ENCODE measurements around the gene FBXW2. TPM values are rescaled to one million over a fixed set of nuclear protein-coding genes. Genes with fewer than 3 reads are reported as not detected.
A peak's percentile ranks its signal among the peaks of the same experiment; 100 is the strongest.

The FBXW2 gene
- total and polyA plus RNA-seq, 10 of the 15 experiments (the other 5 are each of a cell fraction or from before 2014, with no cell fraction given) = 2.9 to 56.9 (median 39.1) TPM

- no peak for ATAC-seq
- SMC1A ChIA-PET (ENCODE audit: uncharacterized antibody, unreplicated experiment) = interaction anchor here (1.2 kb wide), 1 partner anchor 59 kb away, joined by 3 read pairs; no protein-coding TSS in a partner anchor
- H3K9me3 ChIP-seq (replicated peaks; ENCODE audit: control insufficient read depth, insufficient read depth, low read length) = no peaks in the 10 kb centered on the region
- H3K27ac ChIP-seq (ENCODE audit: control insufficient read depth, insufficient read depth) = no peak overlapping the region
- TF ChIP-seq KAT2A (conservative IDR thresholded peaks at IDR 0.05; ENCODE audit: control insufficient read depth, low read depth, low read length) = no peak
- TF ChIP-seq RAD51 (IDR thresholded peaks at IDR 0.05) = no peak
- TF ChIP-seq CHD4 (IDR thresholded peaks at IDR 0.05) = no peak
- H3K4me1 ChIP-seq (ENCODE audit: control insufficient read depth, insufficient read depth, low read length) = peaks cover 15% of the 10 kb centered on the region
- intact Hi-C loops (cut with micrococcal nuclease; ENCODE audit: unreplicated experiment) (loop anchor here (5.0 kb wide), 1 partner anchor 95 kb away; no protein-coding TSS in a partner anchor), in situ Hi-C loops (cut with MboI) (no loop called here)
- no peaks in the 10 kb centered on the region for H4K20me1 ChIP-seq (ENCODE audit: control insufficient read depth, insufficient read depth)
- no peak for FAIRE-seq
- 9% methylated on average over 4 of the region's 4 CpGs for WGBS (ENCODE audit: insufficient coverage, insufficient replicate concordance, low lambda C conversion rate, missing lambda C conversion rate)
- peak overlapping the region; percentile 77 for H3K4me2 ChIP-seq (ENCODE audit: control insufficient read depth, insufficient read depth)
- H3K36me3 ChIP-seq (ENCODE audit: control insufficient read depth in 2 of 2, insufficient read depth in 2 of 2, low read length in 1 of 2) = no peaks in the 10 kb centered on the region
- peak overlapping the region; percentile 80; the same call in 1 of the 2 replicates for H3K4me3 ChIP-seq
- H3K27me3 ChIP-seq (replicated peaks in 1 of 2; ENCODE audit: control insufficient read depth in 2 of 2, insufficient read depth in 2 of 2, low read length in 1 of 2) = no peaks in the 10 kb centered on the region
- BruUV-seq (replicated peaks) = no TSS peak
- no peaks in the 10 kb centered on the region; the same call in 1 of the 2 replicates for H3K79me2 ChIP-seq (ENCODE audit: control insufficient read depth, insufficient read depth, low read length)
- POLR2A ChIA-PET = no interaction called here
- peak overlapping the region; percentile 9 for H2AFZ ChIP-seq (ENCODE audit: control insufficient read depth, low read depth, low read length)
- RAD21 ChIA-PET (ENCODE audit: unreplicated experiment) = no interaction called here
- DNase-seq (ENCODE audit: low read depth, low spot score) = no peak
- H3K9ac ChIP-seq (ENCODE audit: control insufficient read depth, insufficient read depth, low read length) = peak overlapping the region; percentile 9; the same call in 1 of the 2 replicates
- CTCF ChIA-PET = interaction anchor here (1.5 kb wide), 1 partner anchor 347 kb away, joined by 3 read pairs; no protein-coding TSS in a partner anchor
Observed at GRCh38 chr9:120712539-120713031, 80.6 kb downstream of the FBXW2 start.

- 8% methylated on average over 5 of the region's 5 CpGs for WGBS (ENCODE audit: insufficient coverage, insufficient replicate concordance, low lambda C conversion rate, missing lambda C conversion rate)
- Histone ChIP-seq H3K27me3 (replicated peaks in 1 of 2; ENCODE audit: control insufficient read depth in 2 of 2, insufficient read depth in 2 of 2, low read length in 1 of 2) (no peaks in the 10 kb centered on the region), H3K36me3 (ENCODE audit: control insufficient read depth in 2 of 2, insufficient read depth in 2 of 2, low read length in 1 of 2) (no peaks in the 10 kb centered on the region), H3K4me2 (ENCODE audit: control insufficient read depth, insufficient read depth) (peak overlapping the region; percentile 77), H2AFZ (ENCODE audit: control insufficient read depth, low read depth, low read length) (no peak overlapping the region; the same call in 1 of the 2 replicates), H3K79me2 (ENCODE audit: control insufficient read depth, insufficient read depth, low read length) (no peaks in the 10 kb centered on the region; the same call in 1 of the 2 replicates), H3K4me1 (ENCODE audit: control insufficient read depth, insufficient read depth, low read length) (peaks cover 15% of the 10 kb centered on the region), H3K9me3 (replicated peaks; ENCODE audit: control insufficient read depth, insufficient read depth, low read length) (no peaks in the 10 kb centered on the region), H3K27ac (ENCODE audit: control insufficient read depth, insufficient read depth) (peak overlapping the region; percentile 11; the same call in 1 of the 2 replicates), H3K4me3 (peak overlapping the region; percentile 80; the same call in 1 of the 2 replicates), H3K9ac (ENCODE audit: control insufficient read depth, insufficient read depth, low read length) (peak overlapping the region; percentile 9; the same call in 1 of the 2 replicates), H4K20me1 (ENCODE audit: control insufficient read depth, insufficient read depth) (no peaks in the 10 kb centered on the region)
- ATAC-seq = no peak
- SMC1A ChIA-PET (ENCODE audit: uncharacterized antibody, unreplicated experiment) = interaction anchor here (1.2 kb wide), 1 partner anchor 58 kb away, joined by 3 read pairs; no protein-coding TSS in a partner anchor
- BruUV-seq (replicated peaks) = no TSS peak
- in situ Hi-C loops (cut with MboI) = no loop called here
- FAIRE-seq = no peak
- RAD21 ChIA-PET (ENCODE audit: unreplicated experiment) = no interaction called here
- DNase-seq (ENCODE audit: low read depth, low spot score) = no peak
- POLR2A ChIA-PET = no interaction called here
- intact Hi-C loops (cut with micrococcal nuclease; ENCODE audit: unreplicated experiment) = loop anchor here (5.0 kb wide), 1 partner anchor 95 kb away; no protein-coding TSS in a partner anchor
- CTCF ChIA-PET = interaction anchor here (1.5 kb wide), 1 partner anchor 348 kb away, joined by 3 read pairs; no protein-coding TSS in a partner anchor
- TF ChIP-seq ZBED1 (IDR thresholded peaks at IDR 0.05; ENCODE audit: borderline replicate concordance) = no peak
- TF ChIP-seq NKRF (conservative IDR thresholded peaks at IDR 0.05) = no peak
- TF ChIP-seq E2F8 (IDR thresholded peaks at IDR 0.05; ENCODE audit: low read depth, partially characterized antibody) = no peak
- no peak for TF ChIP-seq MTA3 (IDR thresholded peaks at IDR 0.05; ENCODE audit: borderline replicate concordance, low read length)
- no peak for TF ChIP-seq KAT2A (conservative IDR thresholded peaks at IDR 0.05; ENCODE audit: control insufficient read depth, low read depth, low read length)
Observed at GRCh38 chr9:120711841-120712538, 81.2 kb downstream of the FBXW2 start.

Measured in GM12878 (cell line).